ENCODE results near the gene MPV17L2. TPM values are rescaled to one million over a fixed set of nuclear protein-coding genes. Genes with fewer than 3 reads are reported as not detected.
A peak's percentile ranks its signal among the peaks of the same experiment; 100 is the strongest.

MPV17L2 gene
- polyA plus RNA-seq, 1 donor: 8.6 TPM

DNA sequence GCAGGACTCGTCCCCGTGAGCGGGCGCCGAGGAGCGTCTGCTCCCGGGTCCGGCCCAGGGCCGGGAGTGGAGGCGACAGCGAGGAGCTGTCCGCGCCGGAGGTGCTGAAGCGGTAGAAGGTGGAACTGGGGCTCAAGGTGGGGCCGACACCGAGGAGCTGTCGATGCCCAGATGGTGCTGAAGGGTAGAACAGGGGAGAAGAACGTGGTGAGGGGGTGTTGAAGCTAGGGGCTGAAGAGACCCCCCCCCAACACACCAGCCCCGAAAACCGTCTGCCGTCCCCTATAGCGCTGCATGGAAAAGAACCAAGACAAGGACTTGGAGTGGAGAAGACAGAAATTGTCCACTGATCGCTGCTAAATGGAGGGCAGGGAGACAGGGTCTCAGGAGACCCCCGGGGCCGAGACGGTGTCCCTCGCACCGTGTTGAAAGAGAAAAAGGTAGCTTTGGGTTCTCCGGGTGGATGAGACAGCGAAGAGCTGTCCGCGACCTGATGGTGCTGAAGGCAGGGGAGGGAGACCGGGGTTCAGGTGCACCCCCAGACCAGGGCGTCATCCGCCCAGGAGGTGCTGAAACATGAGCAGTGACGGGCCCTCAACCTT lies 40.3 kb downstream of the MPV17L2 start:
- DNase-seq: peak; percentile 61

DNA sequence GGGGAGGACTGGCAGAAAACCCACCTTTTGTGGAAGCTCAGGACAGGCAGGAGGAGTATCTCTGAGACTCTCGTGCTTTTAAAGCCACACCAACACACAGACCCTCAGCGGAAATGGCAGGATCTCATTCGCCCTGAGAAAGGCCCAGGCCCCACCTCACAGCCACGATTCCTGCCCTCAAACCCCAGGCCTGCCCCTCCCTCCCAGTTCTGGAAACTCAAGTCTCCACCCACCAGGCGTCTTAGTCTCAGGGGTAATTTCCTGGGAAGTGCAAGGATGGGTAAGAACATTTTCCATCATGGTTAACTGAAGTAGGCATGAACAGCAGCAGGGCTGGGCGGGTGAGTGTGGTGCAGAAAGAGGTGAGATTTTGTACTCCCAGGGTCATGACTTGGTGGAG lies 41.2 kb downstream of the MPV17L2 start:
- no peak for DNase-seq

- DNase-seq: no peak
Observed at GRCh38 chr19:18239303-18239702, 46.3 kb downstream of the MPV17L2 start.

- no peak for DNase-seq
Observed at GRCh38 chr19:18245297-18245696, 52.3 kb downstream of the MPV17L2 start.

Other genes starting within 250 kb of the MPV17L2 start
- 5.6 TPM for gene KCNN1, start 226.1 kb upstream of the MPV17L2 start, polyA plus RNA-seq (ENCODE audit: insufficient read length)
- 2.3 TPM for gene ARRDC2, start 185.0 kb upstream of the MPV17L2 start, polyA plus RNA-seq (ENCODE audit: insufficient read length)
- 0.28 TPM for gene IL12RB1, start 106.3 kb upstream of the MPV17L2 start, polyA plus RNA-seq (ENCODE audit: insufficient read length)
- 6.3 TPM for gene MAST3, start 95.4 kb upstream of the MPV17L2 start, polyA plus RNA-seq (ENCODE audit: insufficient read length)
- gene PIK3R2, start 40.1 kb upstream of the MPV17L2 start, polyA plus RNA-seq (ENCODE audit: insufficient read length): 27.1 TPM
- gene IFI30, start 19.4 kb upstream of the MPV17L2 start, polyA plus RNA-seq (ENCODE audit: insufficient read length): 11.3 TPM
- gene RAB3A, start 10.8 kb downstream of the MPV17L2 start, polyA plus RNA-seq (ENCODE audit: insufficient read length): 3.8 TPM
- 0.75 TPM for gene PDE4C, start 33.2 kb downstream of the MPV17L2 start, polyA plus RNA-seq (ENCODE audit: insufficient read length)
- 7.2 TPM for gene IQCN, start 81.2 kb downstream of the MPV17L2 start, polyA plus RNA-seq (ENCODE audit: insufficient read length)
- gene JUND, start 88.4 kb downstream of the MPV17L2 start, polyA plus RNA-seq (ENCODE audit: insufficient read length): 55.1 TPM
- 84.7 TPM for gene LSM4, start 129.9 kb downstream of the MPV17L2 start, polyA plus RNA-seq (ENCODE audit: insufficient read length)
- gene PGPEP1, start 147.4 kb downstream of the MPV17L2 start, polyA plus RNA-seq (ENCODE audit: insufficient read length): 27.2 TPM
- gene GDF15, start 192.9 kb downstream of the MPV17L2 start, polyA plus RNA-seq (ENCODE audit: insufficient read length): 4.2 TPM
- gene LRRC25, start 204.4 kb downstream of the MPV17L2 start, polyA plus RNA-seq (ENCODE audit: insufficient read length): 0.52 TPM
- gene SSBP4, start 226.2 kb downstream of the MPV17L2 start, polyA plus RNA-seq (ENCODE audit: insufficient read length): 57.8 TPM
- 101 TPM for gene ISYNA1, start 244.9 kb downstream of the MPV17L2 start, polyA plus RNA-seq (ENCODE audit: insufficient read length)

All from left kidney (tissue), 2 donors.